Activated CD4-positive, alpha-beta T cell treated with anti-CD3 and anti-CD28 coated beads for 48 hours (primary cell): ENCODE data around the gene PTTG1IP2.

Source experiments
- DNase-seq: peaks from one replicate; pipeline ENCODE4 v3.0.0-alpha.2; 2020

The PTTG1IP2 gene

DNA sequence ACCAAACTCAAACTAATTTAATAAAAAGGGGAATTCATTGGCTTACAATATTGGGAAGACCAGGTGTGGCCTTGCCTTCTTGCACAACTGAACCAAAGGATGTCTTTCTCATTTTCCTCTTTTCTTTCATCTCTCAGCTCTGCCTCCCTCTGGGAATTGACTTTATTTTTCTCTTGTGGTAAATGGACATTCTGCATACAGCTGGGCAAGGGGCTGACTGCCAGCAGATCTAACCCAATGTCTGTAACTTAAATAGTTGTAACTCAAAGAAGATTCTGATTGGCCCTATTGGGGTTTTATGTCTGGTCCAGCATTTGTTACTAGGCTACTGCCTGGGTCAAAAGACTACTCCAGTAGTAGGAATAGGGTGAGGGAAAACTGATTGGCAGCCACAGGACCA, 15.3 kb downstream of the PTTG1IP2 start:
- DNase-seq, result no peak

- no peak for DNase-seq
Measured at GRCh38 chr7:90485734-90486316, 16.4 kb downstream of the PTTG1IP2 start.

GRCh38 chr7:90487808-90488207, 18.4 kb downstream of the PTTG1IP2 start:
- DNase-seq, result no peak

DNA sequence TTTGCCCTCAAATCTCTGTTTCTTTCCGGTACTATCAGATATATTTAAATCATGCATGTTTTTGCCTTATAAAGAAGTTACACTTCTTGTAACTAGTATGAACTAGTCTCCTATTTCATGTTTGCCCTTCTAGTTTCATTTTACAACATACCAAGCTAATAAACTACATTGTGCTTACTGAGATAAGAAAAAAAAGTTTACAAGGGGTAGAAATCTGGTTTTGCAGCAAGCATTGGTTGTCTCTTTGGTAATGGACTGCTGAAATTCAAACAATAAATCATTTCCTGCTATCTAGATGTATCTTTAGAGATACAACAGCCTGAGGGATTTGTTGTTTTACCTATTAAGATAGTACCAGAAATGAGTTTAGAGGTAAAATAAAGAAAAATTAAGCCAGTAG, 18.8 kb downstream of the PTTG1IP2 start:
- no peak for DNase-seq

DNA sequence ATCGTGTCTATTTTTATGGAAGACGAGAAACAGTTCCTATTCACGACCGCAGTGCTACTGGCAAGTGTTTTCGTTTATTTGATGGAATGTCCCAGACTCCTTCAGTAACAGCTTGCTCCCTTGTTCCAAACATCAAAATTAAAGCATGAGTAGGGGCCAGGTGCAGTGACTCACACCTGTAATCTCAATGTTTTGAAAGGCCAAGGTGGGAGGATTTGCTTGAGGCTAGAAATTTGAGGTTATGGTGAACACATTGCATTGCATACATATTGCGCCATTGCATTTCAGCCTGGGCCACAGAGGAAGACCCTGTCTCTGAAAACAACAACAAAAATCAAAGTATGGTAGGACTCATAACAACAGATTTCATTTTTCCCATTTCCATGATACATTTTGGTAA, 22.8 kb downstream of the PTTG1IP2 start:
- no peak for DNase-seq

DNA sequence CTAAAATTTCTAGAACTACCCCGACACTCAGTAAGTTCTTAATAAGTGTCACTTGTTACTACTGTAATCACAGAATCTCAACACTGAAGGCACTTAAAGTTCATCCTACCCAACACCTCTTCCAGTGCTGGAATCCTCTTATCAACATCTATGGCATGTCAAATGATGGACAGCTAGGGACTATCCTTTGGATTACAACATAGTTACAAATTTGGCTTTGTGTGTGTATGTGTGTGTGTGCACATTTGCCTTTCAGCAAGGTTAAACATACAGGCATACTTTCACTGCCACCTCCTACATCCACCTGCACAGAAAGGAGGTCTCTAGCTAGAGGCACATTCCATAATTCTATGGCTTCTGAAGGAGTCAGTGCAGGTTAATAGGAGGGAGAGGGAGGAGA, 25.8 kb downstream of the PTTG1IP2 start:
- DNase-seq, result no peak

DNA sequence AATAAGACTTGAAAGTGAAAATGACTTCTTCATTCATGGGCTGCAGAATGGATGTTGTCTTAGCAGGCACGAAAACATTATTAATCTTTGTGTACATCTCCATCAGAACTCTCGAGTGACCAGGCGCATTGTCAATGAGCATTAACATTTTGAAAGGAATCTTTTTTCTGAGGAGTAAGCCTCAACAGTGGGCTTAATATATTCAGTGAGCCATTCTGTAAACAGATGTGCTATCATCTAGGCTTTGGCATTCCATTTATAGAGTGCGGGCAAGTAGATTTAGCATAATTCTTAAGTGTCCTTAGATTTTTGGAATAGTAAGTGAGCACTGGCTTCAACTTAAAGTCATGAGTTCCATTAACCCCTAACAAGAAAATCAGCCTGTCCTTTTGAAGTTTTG, 33.1 kb downstream of the PTTG1IP2 start:
- DNase-seq, result no peak

- no peak for DNase-seq
Measured at GRCh38 chr7:90503367-90503766, 33.9 kb downstream of the PTTG1IP2 start.

DNA sequence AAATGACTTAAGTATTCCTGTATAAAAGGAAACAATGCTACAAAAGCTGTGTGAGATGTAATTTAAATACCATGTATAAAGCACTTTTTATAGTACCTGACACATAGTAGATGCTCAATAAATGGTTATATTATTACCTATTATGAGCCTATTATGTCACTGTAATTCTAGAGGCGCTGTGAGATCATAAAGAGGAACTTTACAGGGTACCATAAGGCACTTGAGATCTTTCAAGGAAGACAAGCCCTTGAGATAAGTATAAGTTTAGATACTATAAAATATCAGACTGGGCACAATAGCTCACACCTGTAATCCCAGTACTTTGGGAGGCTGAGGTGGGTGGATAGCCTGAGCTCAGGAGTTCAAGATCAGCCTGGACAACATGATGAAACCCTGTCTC, 38.3 kb downstream of the PTTG1IP2 start:
- no peak for DNase-seq

DNA sequence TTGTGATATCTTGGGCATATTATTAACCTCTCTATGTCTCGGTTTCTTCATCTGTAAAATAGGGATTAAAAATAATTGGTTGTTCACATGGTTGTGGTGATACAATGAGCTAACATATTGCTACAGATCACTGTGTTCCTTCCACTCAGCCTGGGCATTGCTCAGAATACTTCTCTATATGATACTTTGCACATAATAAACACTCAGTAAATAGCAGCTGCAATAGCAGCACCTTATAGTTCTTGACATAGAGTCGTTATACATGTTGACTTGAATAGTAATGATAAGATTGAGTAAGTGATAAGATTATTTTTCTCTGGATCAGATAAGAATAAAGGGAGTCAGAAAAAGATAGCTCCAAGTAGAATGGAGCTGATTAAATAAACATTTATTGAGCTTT, 42.3 kb downstream of the PTTG1IP2 start:
- no peak for DNase-seq

- DNase-seq, result no peak
Measured at GRCh38 chr7:90512821-90513254, 43.4 kb downstream of the PTTG1IP2 start.

- DNase-seq, result no peak
Measured at GRCh38 chr7:90516257-90516656, 46.8 kb downstream of the PTTG1IP2 start.

GRCh38 chr7:90518630-90519029, 49.2 kb downstream of the PTTG1IP2 start:
- DNase-seq, result no peak

DNA sequence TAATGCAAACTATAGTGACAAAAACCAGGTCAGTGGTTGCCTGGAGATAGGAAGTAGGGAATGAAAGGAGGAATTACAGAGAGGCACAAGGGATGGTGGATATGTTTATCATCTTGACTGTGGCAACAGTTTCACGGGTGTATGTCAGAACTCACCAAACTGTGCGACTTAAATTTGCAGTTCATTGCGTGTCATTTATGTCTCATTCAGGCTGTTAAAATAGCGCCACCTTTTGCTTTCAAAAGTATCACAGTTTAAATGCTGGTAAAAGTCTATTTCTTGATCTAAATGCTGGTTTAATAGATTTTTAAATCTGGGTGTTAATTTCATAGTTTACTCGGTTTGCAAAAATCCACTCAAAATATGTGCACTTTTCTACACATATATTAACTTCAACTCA, 51.0 kb downstream of the PTTG1IP2 start:
- DNase-seq, result no peak

- DNase-seq, result no peak
Measured at GRCh38 chr7:90530263-90530662, 60.8 kb downstream of the PTTG1IP2 start.

GRCh38 chr7:90532231-90532929, 62.9 kb downstream of the PTTG1IP2 start:
- no peak for DNase-seq

DNA sequence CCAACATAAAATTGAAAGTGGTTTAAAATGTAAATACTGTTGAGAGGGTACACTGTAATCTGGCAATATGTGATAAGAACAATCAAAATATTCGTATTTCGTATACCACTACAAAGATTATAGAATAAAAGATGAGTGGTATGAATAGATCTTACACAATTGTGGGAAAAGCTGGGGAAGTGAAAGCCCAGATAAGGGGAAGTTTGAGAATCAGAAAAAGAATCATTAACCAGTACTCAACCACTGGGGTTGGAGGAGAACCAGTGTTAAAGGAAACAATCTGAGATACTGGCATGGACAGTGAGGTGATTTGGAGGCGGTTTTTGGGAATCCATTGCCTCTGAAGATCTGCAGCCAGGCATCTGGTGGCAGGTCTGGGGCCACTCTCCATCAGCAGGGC, 67.0 kb downstream of the PTTG1IP2 start:
- no peak for DNase-seq

DNA sequence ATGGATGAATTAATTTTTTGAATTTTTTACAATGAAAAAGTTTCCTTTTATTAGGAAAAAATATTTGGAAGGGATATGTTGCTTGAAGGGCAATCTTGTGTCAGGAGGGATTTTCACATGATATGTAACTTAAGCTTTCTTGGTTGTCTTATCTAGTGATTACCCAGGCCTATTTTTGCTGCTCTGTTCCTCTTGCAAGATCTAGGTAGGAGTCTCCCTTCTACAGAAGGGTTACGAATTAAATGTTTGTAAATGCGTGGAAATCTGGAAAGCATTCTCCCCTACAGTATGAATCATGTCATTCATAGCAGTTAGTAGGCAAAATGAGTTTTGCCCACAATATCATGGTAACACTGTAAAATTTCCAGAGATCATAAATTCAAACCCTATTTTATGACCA, 69.0 kb downstream of the PTTG1IP2 start:
- no peak for DNase-seq

DNA sequence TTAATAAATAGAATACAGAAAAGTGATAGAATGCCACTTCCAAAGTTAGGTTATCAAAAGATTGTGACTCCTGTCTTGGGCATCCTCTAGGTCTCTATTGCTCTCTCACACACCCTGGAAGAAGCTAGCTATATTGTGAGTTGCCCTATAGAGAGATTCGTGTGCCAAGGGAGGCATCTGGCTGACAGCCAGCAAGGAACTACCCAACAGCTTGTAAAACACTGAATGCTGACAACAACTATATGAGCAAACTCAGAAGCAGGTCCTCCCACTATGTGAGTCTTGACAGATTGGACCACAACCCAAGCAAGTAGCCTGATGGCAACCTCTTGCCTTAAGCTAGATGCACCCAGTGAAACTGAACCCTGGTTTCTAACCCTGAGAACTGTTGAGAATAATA, 71.0 kb downstream of the PTTG1IP2 start:
- DNase-seq, result no peak

DNA sequence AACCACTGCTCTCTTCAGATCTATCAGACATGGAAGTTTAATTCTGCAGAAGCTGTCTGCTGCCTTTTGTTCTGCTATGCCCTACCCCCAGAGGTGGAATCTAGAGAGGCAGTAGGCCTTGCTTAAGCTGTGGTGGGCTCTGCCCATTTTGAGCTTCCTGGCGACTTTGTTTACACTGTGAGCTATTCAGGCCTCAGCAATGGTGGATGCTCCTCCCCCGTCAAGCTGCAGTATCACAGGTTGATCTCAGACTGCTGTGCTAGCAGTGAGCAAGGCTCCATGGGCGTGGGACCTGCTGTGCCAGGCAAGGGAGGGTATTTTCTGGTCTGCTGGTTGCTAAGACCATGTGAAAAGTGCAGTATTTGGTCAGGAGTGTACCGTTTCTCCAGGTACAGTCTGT, 81.6 kb downstream of the PTTG1IP2 start:
- DNase-seq, result no peak

- DNase-seq, result no peak
Measured at GRCh38 chr7:90552521-90552920, 83.1 kb downstream of the PTTG1IP2 start.

- no peak for DNase-seq
Measured at GRCh38 chr7:90560730-90561129, 91.3 kb downstream of the PTTG1IP2 start.
